Measurements from ENCODE around the gene ZNF385C.

ZNF385C gene

GRCh38 chr17:42106009-42106408, 7.7 kb upstream of the ZNF385C start:
- no peak for DNase-seq

GRCh38 chr17:42104264-42104663, 6.0 kb upstream of the ZNF385C start:
- DNase-seq: no peak

GRCh38 chr17:42103221-42103954, 5.1 kb upstream of the ZNF385C start:
- no peak for DNase-seq

GRCh38 chr17:42101513-42102292, 3.4 kb upstream of the ZNF385C start:
- DNase-seq: no peak

- DNase-seq: no peak
These were observed 592 bp upstream of the ZNF385C start for GRCh38 chr17:42098730-42099399.

- no peak for DNase-seq
These were observed 1.7 kb downstream of the ZNF385C start for GRCh38 chr17:42096360-42097111.

- DNase-seq: no peak
These were observed 3.8 kb downstream of the ZNF385C start for GRCh38 chr17:42094375-42095069.

GRCh38 chr17:42092939-42093338, 5.3 kb downstream of the ZNF385C start:
- no peak for DNase-seq

- no peak for DNase-seq
These were observed 7.1 kb downstream of the ZNF385C start for GRCh38 chr17:42090964-42091790.

- no peak for DNase-seq
These were observed 9.5 kb downstream of the ZNF385C start for GRCh38 chr17:42088736-42089135.

GRCh38 chr17:42087736-42088705, 10.3 kb downstream of the ZNF385C start:
- no peak for DNase-seq

- no peak for DNase-seq
These were observed 11.1 kb downstream of the ZNF385C start for GRCh38 chr17:42087042-42087701.

- no peak for DNase-seq
These were observed 16.6 kb downstream of the ZNF385C start for GRCh38 chr17:42081516-42082129.

- no peak for DNase-seq
These were observed 18.7 kb downstream of the ZNF385C start for GRCh38 chr17:42079541-42079940.

GRCh38 chr17:42078396-42079043, 19.8 kb downstream of the ZNF385C start:
- DNase-seq: no peak

GRCh38 chr17:42077755-42078154, 20.5 kb downstream of the ZNF385C start:
- no peak for DNase-seq

- no peak for DNase-seq
These were observed 21.3 kb downstream of the ZNF385C start for GRCh38 chr17:42076797-42077559.

GRCh38 chr17:42075789-42076188, 22.5 kb downstream of the ZNF385C start:
- no peak for DNase-seq

Measured in SIG-M5 (cell line).